Pancreas (tissue), 10 donors: Measurements from ENCODE around the gene EXOG. TPM values are rescaled to one million over a fixed set of nuclear protein-coding genes. Genes with fewer than 3 reads are reported as not detected.

Experiments used
- ATAC-seq, 4 donors: fragments of 200-7000 bp; cut with Tn5 transposase; one replicate each; pipeline versions ENCODE4 v1.8.0 to v1.9.1; 2020; ENCODE audit warnings: mild to moderate bottlenecking in 4 of 4, moderate library complexity in 4 of 4
- DNase-seq, 6 donors: peaks; one replicate each; pipeline ENCODE4 v3.0.0-alpha.2; 2020
- FAIRE-seq: peaks from 2 replicates; lab custom pipeline; 2012; peaks lifted over from hg19 to GRCh38; lab: Jason Lieb, UNC
- H3K27ac ChIP-seq, 4 donors: fragments of 200-600 bp; sonication (generic); 1 replicate in 3 of 4; 2 replicates in 1 of 4; pipeline versions ENCODE4 v1.5.0 to v1.8.0; 2020
- H3K27me3 ChIP-seq, 4 donors: fragments of 200-600 bp; one replicate each; pipeline ENCODE4 v1.8.0; 2021
- H3K36me3 ChIP-seq, 3 donors: fragments of 200-600 bp; sonication (generic) in 1 of 3; one replicate each; pipeline versions ENCODE4 v1.5.0 to v1.8.0; 2020 to 2021
- H3K4me1 ChIP-seq, 3 donors: fragments of 200-600 bp; one replicate each; pipeline ENCODE4 v1.8.0; 2021
- H3K4me3 ChIP-seq, 4 donors: fragments of 200-600 bp; sonication (generic) in 2 of 4; one replicate each; pipeline versions ENCODE4 v1.5.0 to v1.8.0; 2020 to 2021
- H3K9me3 ChIP-seq, 4 donors: fragments of 200-600 bp; one replicate each; pipeline ENCODE4 v1.8.0; 2021
- CTCF ChIP-seq, 4 donors: fragments of 200-600 bp; sonication (generic) in 3 of 4; IDR thresholded peaks; one replicate each; pipeline versions ENCODE4 v1.5.0 to v1.8.0; 2021; ENCODE audit warnings: antibody characterized with exemption in 4 of 4
- WGBS, 2 donors: extraction: QIAGEN DNeasy Blood & Tissue Kit; methylation state at CpG; one replicate each; pipeline ENCODE4 v1.1.7; 2013; 5-methylcytosine and 5-hydroxymethylcytosine counted together
- intact Hi-C, 3 donors: fragments of 100-400 bp; cut with DNase I; formaldehyde crosslinking; loops; one replicate each; pipeline versions ENCODE4 v1.11.1 to v1.14.2; 2022
- polyA plus RNA-seq, 2 donors: library from polyadenylated mRNA; stranded (reverse); fragments of 200-250 nt; gene quantifications; one replicate each; pipeline ENCODE4 v1.2.3, GENCODE V29; 2013
- total RNA-seq, 6 donors: library from RNA; stranded (reverse); fragmentation: NEBNext Ultra II Directional in 4 of 6; extraction: Animal tissue kit (Norgen Biotek cat#: 25700) in 4 of 6; gene quantifications; one replicate each; pipeline versions ENCODE4 v1.2.1 to v1.2.4, GENCODE V29; 2021 to 2023
- donor health status: healthy with polysubstance abuse.
- donor health status: DM: no; HTN: no; CAD: no; lungs with moderate emphysema.
- donor health status: DM: no; HTN: no; CAD: no.
- donor health status: control.
- donor health status: control.
- donor health status: Bipolar disorder and iron deficiency.
- donor health status: DM: yes; HTN: yes; CAD: no.
- donor health status: DM: no; HTN: no; CAD: no.
- donor health status: DM: no; HTN: no; CAD: no.
- donor health status: DM: yes; HTN: yes; CAD: no.

Gene EXOG
- total and polyA plus RNA-seq, 8 donors = 3.7 to 10.3 (median 4.6) TPM

GRCh38 chr3:38541806-38542205 is 45.7 kb downstream of the EXOG start:
- Histone ChIP-seq H3K36me3 (no peaks in the 10 kb centered on the region), H3K27me3 (no peaks in the 10 kb centered on the region), H3K27ac (no peak overlapping the region), H3K4me1 (no peaks in the 10 kb centered on the region), H3K9me3 (no peaks in the 10 kb centered on the region), H3K4me3 (no peak overlapping the region)
- 84 to 90% methylated on average over 9 of the region's 9 CpGs for WGBS, 2 donors
- intact Hi-C loops = no loop called here
- DNase-seq (no peak), ATAC-seq (no peak), FAIRE-seq (no peak)
- no peak for TF ChIP-seq CTCF (IDR thresholded peaks at IDR 0.05)

GRCh38 chr3:38542401-38543298 is 46.5 kb downstream of the EXOG start:
- FAIRE-seq (no peak), ATAC-seq (no peak)

GRCh38 chr3:38543586-38543985 is 47.4 kb downstream of the EXOG start:
- no peak for FAIRE-seq
- DNase-seq = no peak
- intact Hi-C loops = no loop called here
- H3K4me3 ChIP-seq = no peak overlapping the region
- ATAC-seq = no peak
- 74 to 80% methylated on average over 6 to 7 of the region's 7 CpGs for WGBS, 2 donors
- H3K9me3 ChIP-seq = no peaks in the 10 kb centered on the region
- H3K4me1 ChIP-seq = no peaks in the 10 kb centered on the region
- no peak for TF ChIP-seq CTCF (IDR thresholded peaks at IDR 0.05)
- no peaks in the 10 kb centered on the region for H3K36me3 ChIP-seq
- H3K27ac ChIP-seq = no peak overlapping the region
- H3K27me3 ChIP-seq = no peaks in the 10 kb centered on the region

More at GRCh38 chr3:38542401-38543298, 46.5 kb downstream of the EXOG start:
- H3K27ac ChIP-seq = no peak overlapping the region
- no peaks in the 10 kb centered on the region for H3K36me3 ChIP-seq
- no peaks in the 10 kb centered on the region for H3K9me3 ChIP-seq
- WGBS, 2 donors = 48 to 57% methylated on average over 16 of the region's 16 CpGs
- DNase-seq = no peak
- H3K4me1 ChIP-seq = no peaks in the 10 kb centered on the region
- intact Hi-C loops = no loop called here
- TF ChIP-seq CTCF (IDR thresholded peaks at IDR 0.05) = no peak
- no peak overlapping the region for H3K4me3 ChIP-seq
- no peaks in the 10 kb centered on the region for H3K27me3 ChIP-seq

- no peaks in the 10 kb centered on the region for H3K36me3 ChIP-seq
- no peaks in the 10 kb centered on the region for H3K9me3 ChIP-seq
- no peak for ATAC-seq
- no peaks in the 10 kb centered on the region for H3K27me3 ChIP-seq
- TF ChIP-seq CTCF (IDR thresholded peaks at IDR 0.05) = no peak
- DNase-seq = no peak
- 88 to 94% methylated on average over 3 of the region's 3 CpGs for WGBS, 2 donors
- FAIRE-seq = no peak
- H3K4me1 ChIP-seq = no peaks in the 10 kb centered on the region
- H3K4me3 ChIP-seq = no peak overlapping the region
- intact Hi-C loops = no loop called here
- no peak overlapping the region for H3K27ac ChIP-seq
These were observed 48.8 kb downstream of the EXOG start for GRCh38 chr3:38544926-38545325.

- Histone ChIP-seq H3K27ac (no peak overlapping the region), H3K4me3 (no peak overlapping the region), H3K9me3 (no peaks in the 10 kb centered on the region), H3K27me3 (no peaks in the 10 kb centered on the region), H3K36me3 (no peaks in the 10 kb centered on the region), H3K4me1 (no peaks in the 10 kb centered on the region)
- intact Hi-C loops = no loop called here
- TF ChIP-seq CTCF (IDR thresholded peaks at IDR 0.05) = no peak
- no peak for DNase-seq
- 65 to 91% methylated on average over 1 of the region's 1 CpG for WGBS, 2 donors
- FAIRE-seq = no peak
- ATAC-seq = no peak
These were observed 49.4 kb downstream of the EXOG start for GRCh38 chr3:38545550-38545949.
